Erythroblast (primary cell): ENCODE results near the gene MTA2.
"Not testable (repeated sequence)": the region's sequence is repeated elsewhere in the genome, so short reads cannot be mapped to it uniquely, and the experiment has no call there.

Experiments used
- DNase-seq, 2 experiments: peaks; one replicate each; lab custom pipeline; 2025; lab: John Stamatoyannopoulos, UW
- GATA1 ChIP-seq: IDR thresholded peaks from 2 replicates; pipeline ENCODE4 v1.6.1; 2011; ENCODE audit warnings: low read depth, mild to moderate bottlenecking, control low read depth, low read length, moderate library complexity
- POLR2A ChIP-seq: IDR thresholded peaks from 2 replicates; pipeline ENCODE4 v1.6.1; 2011; ENCODE audit warnings: mild to moderate bottlenecking, low read length

The MTA2 gene

GRCh38 chr11:62573592-62574362 is 27.9 kb downstream of the MTA2 start, which contains the start of gene EEF1G:
EEF1G (minus strand) TSS chr11:62573891; CDS start chr11:62573842, 49 bp downstream.
- TF ChIP-seq GATA1: no peak
- peak; percentile 76 for TF ChIP-seq POLR2A
- peak; percentile 100 for DNase-seq

DNA sequence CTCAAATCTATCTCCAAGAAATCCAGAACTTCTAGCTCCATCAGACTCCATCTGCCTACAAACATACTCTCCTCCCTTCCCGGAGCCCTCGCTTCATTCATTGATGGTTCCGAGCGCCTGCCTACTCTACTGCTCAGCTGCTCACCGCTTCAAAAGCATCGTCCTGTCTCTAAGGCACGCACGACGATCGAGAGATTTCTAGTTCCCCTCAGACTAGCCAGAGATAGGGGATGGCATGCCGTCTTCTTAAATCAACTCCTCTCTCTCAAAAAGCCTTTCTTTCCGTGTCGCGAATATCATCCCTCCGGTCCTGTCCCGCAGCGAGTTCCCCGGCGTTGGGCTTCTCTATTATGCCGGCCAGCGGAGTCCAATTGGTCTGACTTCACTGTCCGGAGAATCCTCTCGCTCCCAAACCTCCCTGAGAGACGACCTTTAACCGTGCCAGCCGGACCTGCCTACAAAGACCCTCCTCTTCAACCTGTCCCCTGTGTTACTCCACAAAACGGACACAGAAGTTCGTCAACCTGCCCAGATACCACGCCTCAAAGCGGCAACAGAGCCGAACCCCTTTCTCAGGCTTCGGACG is 28.6 kb downstream of the MTA2 start:
- peak; percentile 55 to 64 for DNase-seq
- no peak for TF ChIP-seq GATA1
- no peak for TF ChIP-seq POLR2A

GRCh38 chr11:62572431-62572830 is 29.2 kb downstream of the MTA2 start:
- TF ChIP-seq POLR2A (no peak), GATA1 (no peak)
- DNase-seq: no peak

- DNase-seq: not testable (repeated sequence)
These were observed 30.2 kb downstream of the MTA2 start for GRCh38 chr11:62571493-62571892.

DNA sequence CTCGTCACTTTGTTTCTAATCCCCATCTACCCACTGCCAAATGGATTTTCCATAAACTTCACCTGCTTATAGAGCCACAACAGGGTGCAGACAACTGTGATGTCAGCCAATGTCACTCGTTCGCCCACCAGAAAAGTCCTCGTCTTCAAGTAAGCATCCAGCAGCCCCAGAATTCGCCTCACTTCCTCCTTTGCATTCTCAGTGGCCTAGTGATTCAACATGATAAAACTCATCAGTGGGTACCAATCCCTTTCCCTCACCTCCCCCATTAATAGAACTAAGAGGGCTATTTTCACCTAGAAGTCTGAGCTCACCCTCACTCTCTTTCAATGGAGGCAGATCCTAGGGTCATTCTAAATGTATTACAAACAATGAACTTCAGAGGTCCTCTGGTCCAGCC is 30.8 kb downstream of the MTA2 start:
- DNase-seq: not testable (repeated sequence)

GRCh38 chr11:62569611-62570010 is 32.1 kb downstream of the MTA2 start:
- DNase-seq: no peak
- TF ChIP-seq POLR2A (no peak), GATA1 (no peak)

- DNase-seq: no peak
- TF ChIP-seq POLR2A (no peak), GATA1 (no peak)
These were observed 34.5 kb downstream of the MTA2 start for GRCh38 chr11:62567018-62567633.

DNA sequence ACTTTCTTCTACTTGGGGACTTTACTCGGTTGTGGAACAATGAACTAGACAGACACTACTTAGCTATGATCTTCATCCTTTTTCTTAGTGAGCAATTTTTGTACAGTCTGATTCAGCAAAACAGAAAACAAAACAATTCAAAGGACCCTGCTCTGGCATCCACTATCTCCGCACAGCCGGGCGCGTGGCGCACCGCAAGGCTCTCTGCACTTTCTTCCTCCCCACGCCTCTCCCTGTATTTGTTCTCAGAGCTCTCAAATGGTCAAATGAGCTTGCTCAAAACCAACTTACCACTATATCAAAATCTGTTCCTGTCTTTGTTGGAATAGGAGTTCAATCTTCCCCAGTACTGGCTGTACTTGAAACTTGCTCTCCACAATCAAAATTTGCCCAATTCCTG is 35.4 kb downstream of the MTA2 start:
- TF ChIP-seq GATA1 (no peak), POLR2A (no peak)
- no peak for DNase-seq

DNA sequence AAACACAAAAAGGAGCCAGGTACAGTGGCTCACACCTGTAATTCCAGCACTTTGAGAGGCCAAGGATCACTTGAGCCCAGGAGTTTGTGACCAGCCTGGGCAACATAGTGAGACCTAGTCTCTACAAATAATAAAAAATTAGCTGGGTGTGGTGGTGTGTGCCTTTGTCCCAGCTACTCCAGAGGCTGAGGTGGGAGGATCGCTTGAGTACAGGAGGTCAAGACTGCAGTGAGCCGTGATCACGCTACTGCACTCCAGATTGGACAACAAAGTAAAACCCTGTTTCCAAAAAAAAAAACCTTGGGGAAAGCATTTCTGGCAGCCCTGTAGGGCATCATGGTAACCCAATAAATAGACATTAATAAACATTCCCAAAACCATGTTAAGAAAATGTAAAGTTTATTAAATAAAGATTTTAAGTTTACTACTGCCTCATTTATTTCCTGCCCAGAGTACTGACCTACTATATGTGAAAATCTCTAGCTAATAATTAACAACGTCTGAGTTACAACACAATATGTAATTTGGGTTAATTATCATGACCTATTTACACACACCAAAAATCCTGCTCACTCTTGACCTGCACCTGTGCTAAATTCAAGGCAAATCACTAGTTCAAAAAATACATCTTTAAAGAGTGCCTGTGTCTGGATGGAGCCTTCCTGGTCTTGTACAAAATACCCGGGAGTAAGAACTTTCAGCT is 36.4 kb downstream of the MTA2 start:
- no peak for DNase-seq
- TF ChIP-seq GATA1 (no peak), POLR2A (no peak)

GRCh38 chr11:62561677-62562230 is 39.9 kb downstream of the MTA2 start:
- DNase-seq: not testable (repeated sequence)

DNA sequence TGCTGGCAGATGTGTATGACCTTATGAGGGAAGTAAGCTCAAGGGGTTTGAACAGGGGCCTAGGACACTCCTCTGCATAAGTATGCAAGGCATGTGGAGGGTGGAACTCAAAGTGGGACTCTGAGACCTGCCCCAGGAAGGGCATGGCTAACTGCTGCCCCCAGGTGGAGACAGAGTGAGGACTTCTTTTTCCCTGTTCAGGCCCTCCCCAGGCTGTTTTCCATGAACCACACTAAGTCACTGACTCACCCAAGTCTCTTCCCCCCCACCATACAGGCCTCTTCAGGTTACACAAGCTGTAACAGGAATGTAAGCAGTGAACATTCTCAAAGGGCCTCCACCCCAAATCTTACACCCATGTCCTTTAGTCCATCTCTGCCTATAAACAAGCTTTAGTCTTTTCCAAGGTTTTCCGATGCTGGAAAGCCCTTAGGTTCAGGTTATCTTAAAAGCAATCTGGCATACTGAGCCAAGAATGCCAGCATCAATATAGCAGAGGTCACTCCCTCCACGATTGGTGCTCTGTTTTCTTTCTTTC is 41.0 kb downstream of the MTA2 start:
- TF ChIP-seq POLR2A: no peak
- no peak for TF ChIP-seq GATA1
- DNase-seq: peak; percentile 80 to 89

DNA sequence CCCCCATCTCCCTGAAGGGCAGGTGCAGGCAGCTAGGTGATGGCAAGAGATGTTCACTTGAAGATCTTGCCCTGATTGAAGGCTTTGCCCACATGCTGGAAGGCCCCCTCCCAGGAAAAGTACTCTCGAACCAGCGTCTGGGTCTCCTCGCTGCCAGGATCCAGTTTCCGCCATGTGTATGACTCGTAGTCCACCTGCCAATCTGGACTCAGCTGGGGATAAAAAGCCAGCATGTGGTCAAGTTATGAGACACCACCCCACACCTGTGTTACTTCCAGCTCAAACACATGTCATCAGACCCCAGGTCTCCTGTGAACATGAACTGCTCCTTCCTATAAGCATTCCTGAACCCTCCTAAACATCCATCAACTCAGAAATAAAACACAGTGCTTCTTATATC is 42.0 kb downstream of the MTA2 start:
- not testable (repeated sequence) for DNase-seq

DNA sequence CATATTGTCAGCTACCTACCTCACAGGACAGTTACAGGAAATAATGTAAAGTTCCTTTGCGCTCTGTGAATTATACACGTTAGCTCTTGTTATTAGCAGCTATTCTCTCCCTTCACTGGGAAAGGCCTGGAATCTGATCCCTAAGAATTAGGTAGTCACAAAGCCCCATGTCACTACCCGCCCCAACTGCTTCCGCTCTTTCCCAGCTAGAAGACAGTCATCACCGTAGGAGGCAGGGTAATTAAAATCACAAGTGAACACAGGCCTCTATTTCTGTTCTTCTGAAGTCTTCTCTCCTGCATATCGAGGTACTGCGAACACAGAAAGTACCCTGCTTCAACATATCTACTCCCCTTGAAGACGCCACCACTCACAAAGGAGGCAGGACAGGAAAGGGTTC is 42.5 kb downstream of the MTA2 start:
- TF ChIP-seq GATA1 (no peak), POLR2A (no peak)

GRCh38 chr11:62558669-62559068 is 43.0 kb downstream of the MTA2 start:
- no peak for DNase-seq
- TF ChIP-seq GATA1 (no peak), POLR2A (no peak)

More for the DNA sequence above, 42.5 kb downstream of the MTA2 start:
- no peak for DNase-seq
